Endometrial microvascular endothelial cells (primary cell): ENCODE data around the gene PPP2R2D. TPM values are rescaled to one million over a fixed set of nuclear protein-coding genes. Genes with fewer than 3 reads are reported as not detected.

Source experiments
- in situ Hi-C: cut with HindIII; loops from 2 replicates; pipeline ENCODE4 v1.10.0; 2017; ENCODE audit warnings: low sequenced_read_pairs, low pct_unique_long_range_greater_than_20kb; ENCODE audit errors: inconsistent ontology term
- total RNA-seq: library from RNA; depleted of rRNA; stranded (reverse); fragments of >200 nt; gene quantifications from one replicate; pipeline ENCODE4 v1.2.3, GENCODE V29; 2015; ENCODE audit errors: inconsistent ontology term

Gene PPP2R2D
- total RNA-seq, 1 donor from 2014 or later = 36.6 TPM

- in situ Hi-C loops = no loop called here
Measured at GRCh38 chr10:131865223-131865917, 35.4 kb upstream of the PPP2R2D start.

- in situ Hi-C loops = no loop called here
Measured at GRCh38 chr10:131866673-131867072, 34.1 kb upstream of the PPP2R2D start.

- in situ Hi-C loops = no loop called here
Measured at GRCh38 chr10:131868436-131868835, 32.4 kb upstream of the PPP2R2D start.

GRCh38 chr10:131869344-131869743, 31.5 kb upstream of the PPP2R2D start:
- in situ Hi-C loops = no loop called here

- in situ Hi-C loops = no loop called here
Measured at GRCh38 chr10:131870411-131870810, 30.4 kb upstream of the PPP2R2D start.

GRCh38 chr10:131870831-131871672, 29.8 kb upstream of the PPP2R2D start:
- in situ Hi-C loops = no loop called here

GRCh38 chr10:131871673-131872005, 29.2 kb upstream of the PPP2R2D start:
- in situ Hi-C loops = no loop called here

- in situ Hi-C loops = no loop called here
Measured at GRCh38 chr10:131872011-131872826, 28.6 kb upstream of the PPP2R2D start.

GRCh38 chr10:131872827-131873375, 27.9 kb upstream of the PPP2R2D start:
- in situ Hi-C loops = no loop called here

- in situ Hi-C loops = no loop called here
Measured at GRCh38 chr10:131874991-131875451, 25.8 kb upstream of the PPP2R2D start.

- in situ Hi-C loops = no loop called here
Measured at GRCh38 chr10:131875501-131875900, 25.3 kb upstream of the PPP2R2D start.

GRCh38 chr10:131876017-131876416, 24.8 kb upstream of the PPP2R2D start:
- in situ Hi-C loops = no loop called here

GRCh38 chr10:131876508-131876907, 24.3 kb upstream of the PPP2R2D start:
- in situ Hi-C loops = no loop called here

- in situ Hi-C loops = no loop called here
Measured at GRCh38 chr10:131880016-131880590, 20.7 kb upstream of the PPP2R2D start.

- in situ Hi-C loops = no loop called here
Measured at GRCh38 chr10:131881104-131881880, 19.5 kb upstream of the PPP2R2D start.

- in situ Hi-C loops = no loop called here
Measured at GRCh38 chr10:131882151-131882550, 18.7 kb upstream of the PPP2R2D start.

GRCh38 chr10:131882590-131883451, 18.0 kb upstream of the PPP2R2D start:
- in situ Hi-C loops = no loop called here
